Measurements from ENCODE around the gene HCN2.

- TF ChIP-seq CTCF (conservative IDR thresholded peaks at IDR 0.05) (no peak), EZH2 (IDR thresholded peaks at IDR 0.05; ENCODE audit: low read depth) (no peak)
Observed at GRCh38 chr19:645912-646778, 56.5 kb downstream of the HCN2 start.

Measured in PC-9 (cell line).